Measurements from ENCODE around the gene DTYMK. TPM values are rescaled to one million over a fixed set of nuclear protein-coding genes. Genes with fewer than 3 reads are reported as not detected.

The DTYMK gene
- total and polyA plus RNA-seq, 10 of the 15 experiments (the other 5 are each of a cell fraction or from before 2014, with no cell fraction given): 7.0 to 220 (median 59.3) TPM

DNA sequence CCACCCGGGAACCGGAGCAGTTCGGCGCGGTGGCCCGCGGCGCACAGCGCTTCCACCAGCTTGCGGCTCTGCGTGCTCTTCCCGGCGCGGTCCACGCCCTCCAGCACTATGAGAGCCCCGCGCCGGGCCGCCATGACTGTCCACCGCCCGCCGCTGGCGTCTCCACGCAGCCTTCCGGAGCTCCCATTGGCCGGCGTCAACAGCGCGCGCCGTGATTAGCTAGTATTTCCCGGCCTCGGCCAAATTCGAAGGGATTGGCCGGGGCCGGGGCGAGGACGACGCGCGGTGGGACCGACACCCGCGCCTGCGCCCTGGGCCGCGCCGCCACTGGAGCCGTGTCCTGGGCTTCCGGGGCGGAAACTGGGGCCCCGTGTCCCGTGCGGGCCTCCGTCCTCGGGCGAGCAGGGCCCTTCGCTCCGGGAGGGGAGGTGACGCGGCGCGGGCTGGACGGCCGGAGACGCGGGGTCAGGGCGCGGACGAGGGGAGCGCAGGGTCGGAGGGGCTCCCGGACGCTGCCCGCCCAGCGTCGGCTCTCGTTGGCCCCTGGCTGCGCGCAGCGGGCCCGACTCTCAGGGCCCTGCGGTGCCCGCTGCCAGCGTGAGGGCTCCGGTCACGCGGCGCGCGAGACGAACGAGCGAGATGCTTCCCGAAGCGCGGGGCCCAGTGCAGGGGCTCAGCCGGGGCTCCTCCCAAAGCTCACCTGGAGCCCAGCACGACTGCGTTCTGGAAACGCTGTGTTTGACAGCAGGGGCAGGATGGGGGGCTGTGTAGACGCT is at the start of gene DTYMK (continued):
- TF ChIP-seq, protein P1, sequence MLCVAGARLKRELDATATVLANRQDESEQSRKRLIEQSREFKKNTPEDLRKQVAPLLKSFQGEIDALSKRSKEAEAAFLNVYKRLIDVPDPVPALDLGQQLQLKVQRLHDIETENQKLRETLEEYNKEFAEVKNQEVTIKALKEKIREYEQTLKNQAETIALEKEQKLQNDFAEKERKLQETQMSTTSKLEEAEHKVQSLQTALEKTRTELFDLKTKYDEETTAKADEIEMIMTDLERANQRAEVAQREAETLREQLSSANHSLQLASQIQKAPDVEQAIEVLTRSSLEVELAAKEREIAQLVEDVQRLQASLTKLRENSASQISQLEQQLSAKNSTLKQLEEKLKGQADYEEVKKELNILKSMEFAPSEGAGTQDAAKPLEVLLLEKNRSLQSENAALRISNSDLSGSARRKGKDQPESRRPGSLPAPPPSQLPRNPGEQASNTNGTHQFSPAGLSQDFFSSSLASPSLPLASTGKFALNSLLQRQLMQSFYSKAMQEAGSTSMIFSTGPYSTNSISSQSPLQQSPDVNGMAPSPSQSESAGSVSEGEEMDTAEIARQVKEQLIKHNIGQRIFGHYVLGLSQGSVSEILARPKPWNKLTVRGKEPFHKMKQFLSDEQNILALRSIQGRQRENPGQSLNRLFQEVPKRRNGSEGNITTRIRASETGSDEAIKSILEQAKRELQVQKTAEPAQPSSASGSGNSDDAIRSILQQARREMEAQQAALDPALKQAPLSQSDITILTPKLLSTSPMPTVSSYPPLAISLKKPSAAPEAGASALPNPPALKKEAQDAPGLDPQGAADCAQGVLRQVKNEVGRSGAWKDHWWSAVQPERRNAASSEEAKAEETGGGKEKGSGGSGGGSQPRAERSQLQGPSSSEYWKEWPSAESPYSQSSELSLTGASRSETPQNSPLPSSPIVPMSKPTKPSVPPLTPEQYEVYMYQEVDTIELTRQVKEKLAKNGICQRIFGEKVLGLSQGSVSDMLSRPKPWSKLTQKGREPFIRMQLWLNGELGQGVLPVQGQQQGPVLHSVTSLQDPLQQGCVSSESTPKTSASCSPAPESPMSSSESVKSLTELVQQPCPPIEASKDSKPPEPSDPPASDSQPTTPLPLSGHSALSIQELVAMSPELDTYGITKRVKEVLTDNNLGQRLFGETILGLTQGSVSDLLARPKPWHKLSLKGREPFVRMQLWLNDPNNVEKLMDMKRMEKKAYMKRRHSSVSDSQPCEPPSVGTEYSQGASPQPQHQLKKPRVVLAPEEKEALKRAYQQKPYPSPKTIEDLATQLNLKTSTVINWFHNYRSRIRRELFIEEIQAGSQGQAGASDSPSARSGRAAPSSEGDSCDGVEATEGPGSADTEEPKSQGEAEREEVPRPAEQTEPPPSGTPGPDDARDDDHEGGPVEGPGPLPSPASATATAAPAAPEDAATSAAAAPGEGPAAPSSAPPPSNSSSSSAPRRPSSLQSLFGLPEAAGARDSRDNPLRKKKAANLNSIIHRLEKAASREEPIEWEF (IDR thresholded peaks at IDR 0.05; ENCODE audit: insufficient replicate concordance, low read depth, low read length): no peak
- no peak for TF ChIP-seq MTA2 (IDR thresholded peaks at IDR 0.05; ENCODE audit: low read depth)
- TF ChIP-seq SRF (IDR thresholded peaks at IDR 0.05; ENCODE audit: low read depth in 2 of 2, low read length in 2 of 2): no peak
- TF ChIP-seq, protein P2, sequence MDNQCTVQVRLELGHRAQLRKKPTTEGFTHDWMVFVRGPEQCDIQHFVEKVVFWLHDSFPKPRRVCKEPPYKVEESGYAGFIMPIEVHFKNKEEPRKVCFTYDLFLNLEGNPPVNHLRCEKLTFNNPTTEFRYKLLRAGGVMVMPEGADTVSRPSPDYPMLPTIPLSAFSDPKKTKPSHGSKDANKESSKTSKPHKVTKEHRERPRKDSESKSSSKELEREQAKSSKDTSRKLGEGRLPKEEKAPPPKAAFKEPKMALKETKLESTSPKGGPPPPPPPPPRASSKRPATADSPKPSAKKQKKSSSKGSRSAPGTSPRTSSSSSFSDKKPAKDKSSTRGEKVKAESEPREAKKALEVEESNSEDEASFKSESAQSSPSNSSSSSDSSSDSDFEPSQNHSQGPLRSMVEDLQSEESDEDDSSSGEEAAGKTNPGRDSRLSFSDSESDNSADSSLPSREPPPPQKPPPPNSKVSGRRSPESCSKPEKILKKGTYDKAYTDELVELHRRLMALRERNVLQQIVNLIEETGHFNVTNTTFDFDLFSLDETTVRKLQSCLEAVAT (IDR thresholded peaks at IDR 0.05): no peak
- peak; percentile 91; the same call in 1 of the 2 replicates for TF ChIP-seq GATAD2B (conservative IDR thresholded peaks at IDR 0.05; ENCODE audit: low read depth)
- peak; percentile 96 for TF ChIP-seq LARP7 (IDR thresholded peaks at IDR 0.05)
- TF ChIP-seq FOXK2 (IDR thresholded peaks at IDR 0.05): no peak
- no peak for TF ChIP-seq NFYA (IDR thresholded peaks at IDR 0.05; ENCODE audit: borderline replicate concordance, low read depth, low read length)
- no peak for TF ChIP-seq RBBP5 (conservative IDR thresholded peaks at IDR 0.05)
- no peak for TF ChIP-seq EED (IDR thresholded peaks at IDR 0.05; ENCODE audit: low read depth)
- no peak for TF ChIP-seq RAD51 (IDR thresholded peaks at IDR 0.05)
- no peak for TF ChIP-seq CHD4 (IDR thresholded peaks at IDR 0.05)
- no peak for TF ChIP-seq NR2C2 (IDR thresholded peaks at IDR 0.05; ENCODE audit: borderline replicate concordance, control insufficient read depth, insufficient read length, low read depth)
- peak; percentile 34 for TF ChIP-seq RELA (IDR thresholded peaks at IDR 0.05; ENCODE audit: borderline replicate concordance, partially characterized antibody)
- TF ChIP-seq, protein P3, sequence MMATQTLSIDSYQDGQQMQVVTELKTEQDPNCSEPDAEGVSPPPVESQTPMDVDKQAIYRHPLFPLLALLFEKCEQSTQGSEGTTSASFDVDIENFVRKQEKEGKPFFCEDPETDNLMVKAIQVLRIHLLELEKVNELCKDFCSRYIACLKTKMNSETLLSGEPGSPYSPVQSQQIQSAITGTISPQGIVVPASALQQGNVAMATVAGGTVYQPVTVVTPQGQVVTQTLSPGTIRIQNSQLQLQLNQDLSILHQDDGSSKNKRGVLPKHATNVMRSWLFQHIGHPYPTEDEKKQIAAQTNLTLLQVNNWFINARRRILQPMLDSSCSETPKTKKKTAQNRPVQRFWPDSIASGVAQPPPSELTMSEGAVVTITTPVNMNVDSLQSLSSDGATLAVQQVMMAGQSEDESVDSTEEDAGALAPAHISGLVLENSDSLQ (IDR thresholded peaks at IDR 0.05): peak; percentile 41; the same call in 1 of the 2 replicates
- TF ChIP-seq, protein P4, sequence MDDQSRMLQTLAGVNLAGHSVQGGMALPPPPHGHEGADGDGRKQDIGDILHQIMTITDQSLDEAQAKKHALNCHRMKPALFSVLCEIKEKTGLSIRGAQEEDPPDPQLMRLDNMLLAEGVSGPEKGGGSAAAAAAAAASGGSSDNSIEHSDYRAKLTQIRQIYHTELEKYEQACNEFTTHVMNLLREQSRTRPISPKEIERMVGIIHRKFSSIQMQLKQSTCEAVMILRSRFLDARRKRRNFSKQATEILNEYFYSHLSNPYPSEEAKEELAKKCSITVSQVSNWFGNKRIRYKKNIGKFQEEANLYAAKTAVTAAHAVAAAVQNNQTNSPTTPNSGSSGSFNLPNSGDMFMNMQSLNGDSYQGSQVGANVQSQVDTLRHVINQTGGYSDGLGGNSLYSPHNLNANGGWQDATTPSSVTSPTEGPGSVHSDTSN (IDR thresholded peaks at IDR 0.05; ENCODE audit: insufficient replicate concordance, low read depth, low read length): no peak
- TF ChIP-seq JUND (IDR thresholded peaks at IDR 0.05; ENCODE audit: low read depth, low read length): no peak
- TF ChIP-seq PAX5 (IDR thresholded peaks at IDR 0.05; ENCODE audit: borderline replicate concordance, low read depth, low read length): 0 out of 2 replicates have a peak, but pooled peaks have one; percentile 7
- no peak for TF ChIP-seq KAT2A (conservative IDR thresholded peaks at IDR 0.05; ENCODE audit: control insufficient read depth, low read depth, low read length)
- TF ChIP-seq CREB1 (IDR thresholded peaks at IDR 0.05; ENCODE audit: low read depth): peak; percentile 96

Measured in GM12878 (cell line).